MM.1S (cell line): ENCODE measurements around the gene HCLS1.
"Not testable (repeated sequence)": the region's sequence is repeated elsewhere in the genome, so short reads cannot be mapped to it uniquely, and the experiment has no call there.

Experiments
- DNase-seq: peaks from one replicate; pipeline ENCODE4 v3.0.0-alpha.2; 2015
- H2AFZ ChIP-seq: fragments of 300-600 bp; sonication (generic); 2 replicates; pipeline ENCODE4 v1.6.0; 2016; ENCODE audit warnings: antibody characterized with exemption, low read length
- H3F3A ChIP-seq: fragments of 300-600 bp; sonication (generic); 2 replicates; pipeline ENCODE4 v1.6.1; 2016; ENCODE audit warnings: mild to moderate bottlenecking, antibody characterized with exemption, low read length, moderate library complexity, mixed read lengths; ENCODE audit not compliant: insufficient read depth
- H3K27ac ChIP-seq: fragments of 300-600 bp; sonication (generic); 2 replicates; pipeline ENCODE4 v1.5.1; 2016; ENCODE audit warnings: mild to moderate bottlenecking, low read length
- H3K27me3 ChIP-seq: fragments of 300-600 bp; sonication (generic); replicated peaks from 2 replicates; pipeline ENCODE4 v1.6.0; 2016; ENCODE audit warnings: low read length; ENCODE audit not compliant: insufficient read depth
- H3K36me3 ChIP-seq: fragments of 300-600 bp; sonication (generic); replicated peaks from 2 replicates; pipeline ENCODE4 v1.6.1; 2016; ENCODE audit warnings: mild to moderate bottlenecking, low read length, mixed read lengths; ENCODE audit not compliant: insufficient read depth
- H3K4me1 ChIP-seq: fragments of 300-600 bp; sonication (generic); 2 replicates; pipeline ENCODE4 v1.6.1; 2016; ENCODE audit warnings: low read length, mixed read lengths
- H3K4me2 ChIP-seq: fragments of 300-600 bp; sonication (generic); 2 replicates; pipeline ENCODE4 v1.6.0; 2016; ENCODE audit warnings: low read depth, low read length
- H3K4me3 ChIP-seq: fragments of 300-600 bp; sonication (generic); 2 replicates; pipeline ENCODE4 v1.5.1; 2016; ENCODE audit warnings: low read length, mixed read lengths
- H3K79me2 ChIP-seq: fragments of 300-600 bp; sonication (generic); 2 replicates; pipeline ENCODE4 v1.6.1; 2016; ENCODE audit warnings: mixed run types, low read length, mixed read lengths
- H3K9ac ChIP-seq: fragments of 300-600 bp; sonication (generic); 2 replicates; pipeline ENCODE4 v1.6.1; 2016; ENCODE audit warnings: low read length, mixed read lengths
- H3K9me2 ChIP-seq: fragments of 300-600 bp; sonication (generic); replicated peaks from 2 replicates; pipeline ENCODE4 v1.6.1; 2016; ENCODE audit warnings: mild to moderate bottlenecking, low read length, mixed read lengths; ENCODE audit not compliant: insufficient read depth
- H3K9me3 ChIP-seq: fragments of 300-600 bp; sonication (generic); replicated peaks from 2 replicates; pipeline ENCODE4 v1.6.1; 2016; ENCODE audit warnings: mild to moderate bottlenecking, low read length, mixed read lengths; ENCODE audit not compliant: insufficient read depth
- H4K20me1 ChIP-seq: fragments of 300-600 bp; sonication (generic); 2 replicates; pipeline ENCODE4 v1.6.1; 2016; ENCODE audit warnings: mild to moderate bottlenecking, low read length, moderate library complexity, mixed read lengths; ENCODE audit not compliant: insufficient read depth
- EZH2 ChIP-seq: fragments of 300-600 bp; sonication (generic); optimal IDR thresholded peaks from 2 replicates; pipeline ENCODE3; 2017; ENCODE audit warnings: low read depth, mild to moderate bottlenecking, antibody characterized with exemption, low read length, mixed read lengths
- EZH2phosphoT487 ChIP-seq: fragments of 300-600 bp; sonication (generic); IDR thresholded peaks from 2 replicates; pipeline ENCODE4 v1.6.1; 2018; ENCODE audit warnings: antibody characterized with exemption, low read length
- TF ChIP-seq, protein P1 (sequence below): fragments of 300-600 bp; sonication (generic); IDR thresholded peaks from 2 replicates; pipeline ENCODE4 v1.5.1; 2016; ENCODE audit warnings: antibody characterized with exemption, low read length, mixed read lengths

Gene HCLS1

DNA sequence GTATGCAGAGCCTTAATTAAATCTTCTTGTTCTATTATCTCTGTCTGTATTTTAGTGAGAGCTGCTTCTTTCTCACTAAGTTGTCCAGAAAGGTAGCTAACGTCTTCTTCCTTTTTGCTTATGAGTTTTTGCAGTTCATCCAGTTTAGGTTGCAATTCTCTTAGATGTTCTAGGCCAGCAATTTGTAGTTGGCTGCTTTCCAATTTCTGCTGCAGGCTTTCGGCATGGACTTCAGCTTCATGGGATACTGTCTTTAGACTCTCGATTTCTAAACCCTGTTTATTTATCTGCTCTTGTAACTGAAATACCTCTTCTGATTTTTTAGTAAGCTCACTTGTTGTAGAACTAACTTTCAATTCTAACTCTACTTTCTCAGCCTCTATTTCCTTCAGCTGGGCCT, 35.5 kb upstream of the HCLS1 start:
- no peak overlapping the region for H3K4me2 ChIP-seq
- no peaks in the 10 kb centered on the region for H3K9me3 ChIP-seq
- H4K20me1 ChIP-seq = no peaks in the 10 kb centered on the region
- H3K9ac ChIP-seq = no peak overlapping the region
- no peaks in the 10 kb centered on the region for H3K27me3 ChIP-seq
- H3F3A ChIP-seq = peaks cover 12% of the 10 kb centered on the region
- H3K4me1 ChIP-seq = peaks cover 12% of the 10 kb centered on the region
- H2AFZ ChIP-seq = no peak overlapping the region
- H3K36me3 ChIP-seq = no peaks in the 10 kb centered on the region
- TF ChIP-seq EZH2phosphoT487 (no peak), EZH2 (no peak)
- TF ChIP-seq, protein P1, sequence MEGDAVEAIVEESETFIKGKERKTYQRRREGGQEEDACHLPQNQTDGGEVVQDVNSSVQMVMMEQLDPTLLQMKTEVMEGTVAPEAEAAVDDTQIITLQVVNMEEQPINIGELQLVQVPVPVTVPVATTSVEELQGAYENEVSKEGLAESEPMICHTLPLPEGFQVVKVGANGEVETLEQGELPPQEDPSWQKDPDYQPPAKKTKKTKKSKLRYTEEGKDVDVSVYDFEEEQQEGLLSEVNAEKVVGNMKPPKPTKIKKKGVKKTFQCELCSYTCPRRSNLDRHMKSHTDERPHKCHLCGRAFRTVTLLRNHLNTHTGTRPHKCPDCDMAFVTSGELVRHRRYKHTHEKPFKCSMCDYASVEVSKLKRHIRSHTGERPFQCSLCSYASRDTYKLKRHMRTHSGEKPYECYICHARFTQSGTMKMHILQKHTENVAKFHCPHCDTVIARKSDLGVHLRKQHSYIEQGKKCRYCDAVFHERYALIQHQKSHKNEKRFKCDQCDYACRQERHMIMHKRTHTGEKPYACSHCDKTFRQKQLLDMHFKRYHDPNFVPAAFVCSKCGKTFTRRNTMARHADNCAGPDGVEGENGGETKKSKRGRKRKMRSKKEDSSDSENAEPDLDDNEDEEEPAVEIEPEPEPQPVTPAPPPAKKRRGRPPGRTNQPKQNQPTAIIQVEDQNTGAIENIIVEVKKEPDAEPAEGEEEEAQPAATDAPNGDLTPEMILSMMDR = no peak
- no peaks in the 10 kb centered on the region for H3K9me2 ChIP-seq
- DNase-seq = no peak
- no peaks in the 10 kb centered on the region for H3K79me2 ChIP-seq
- H3K4me3 ChIP-seq = no peak overlapping the region
- H3K27ac ChIP-seq = no peak overlapping the region

DNA sequence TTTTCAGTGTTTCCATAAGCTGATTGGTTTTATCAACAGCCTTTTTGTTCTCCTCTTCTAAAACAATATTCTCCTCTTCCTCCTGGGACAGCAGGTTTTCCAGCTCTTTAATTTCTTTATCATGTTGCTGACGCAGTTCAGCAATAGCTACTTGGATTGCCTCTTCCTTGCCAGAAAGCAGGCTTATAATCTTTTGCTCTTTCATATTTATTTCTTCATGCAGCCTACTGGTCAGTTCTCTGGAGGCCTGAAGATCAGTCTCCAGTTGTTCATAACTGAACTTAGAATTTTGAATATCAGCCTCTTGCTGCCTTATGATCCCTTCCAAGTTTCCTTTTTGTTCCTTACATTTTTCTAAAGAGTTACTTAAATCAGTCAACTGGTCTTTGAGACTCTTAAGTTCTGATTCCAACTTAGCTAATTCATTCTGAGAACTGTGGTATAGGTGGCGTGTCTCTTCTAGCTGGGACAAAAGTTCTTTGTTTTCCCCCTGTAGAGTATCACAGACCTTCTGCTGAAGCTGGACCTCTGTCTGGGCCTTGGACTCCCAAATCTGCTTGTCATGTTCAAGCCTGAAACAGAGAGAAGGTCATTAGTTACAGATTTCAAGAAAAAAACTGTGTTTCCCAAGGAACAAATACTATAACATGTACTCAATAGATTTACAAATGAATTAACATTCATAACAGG, 31.5 kb upstream of the HCLS1 start:
- Histone ChIP-seq H3K79me2 (no peaks in the 10 kb centered on the region), H3K9me2 (no peaks in the 10 kb centered on the region), H3K27me3 (no peaks in the 10 kb centered on the region), H4K20me1 (no peaks in the 10 kb centered on the region), H3K4me3 (no peak overlapping the region), H3K9ac (no peak overlapping the region), H3K36me3 (no peaks in the 10 kb centered on the region), H3K27ac (peak overlapping the region; percentile 56; the same call in 1 of the 2 replicates), H3K4me2 (no peak overlapping the region; the same call in 1 of the 2 replicates), H2AFZ (no peak overlapping the region), H3K9me3 (no peaks in the 10 kb centered on the region), H3K4me1 (peaks cover 20% of the 10 kb centered on the region), H3F3A (peaks cover 19% of the 10 kb centered on the region)
- TF ChIP-seq EZH2 (no peak), EZH2phosphoT487 (no peak)
- TF ChIP-seq, protein P1 = no peak
- DNase-seq = no peak

DNA sequence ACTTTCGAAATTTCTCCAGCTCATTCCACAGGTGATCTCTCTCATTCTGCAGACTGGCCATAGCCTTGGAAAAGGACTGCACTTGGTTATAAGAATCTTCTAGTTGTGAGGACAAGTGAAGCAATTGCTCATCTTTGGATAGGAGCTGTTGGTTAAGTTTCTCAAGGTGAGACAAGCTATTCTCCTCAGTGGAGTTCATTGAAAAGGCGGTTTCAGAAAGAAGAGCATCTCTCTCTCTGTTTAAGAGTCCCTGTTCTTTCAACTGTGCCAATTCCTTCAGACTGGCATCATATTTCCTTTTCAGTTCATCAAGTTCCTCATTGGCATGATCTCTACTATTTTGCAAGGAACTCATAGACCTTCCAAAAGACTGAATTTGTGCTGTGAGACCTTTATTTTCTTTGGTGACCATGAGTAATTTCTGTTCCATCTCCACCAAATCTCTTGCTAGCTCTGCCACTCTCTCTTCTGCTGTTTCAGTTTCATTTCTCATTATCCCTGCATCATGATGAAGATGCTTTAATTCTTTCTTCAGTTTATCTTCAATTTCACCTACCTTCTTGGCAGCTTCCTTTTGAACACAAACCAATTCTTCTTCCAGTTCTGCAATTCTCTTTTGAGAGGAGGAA, 30.2 kb upstream of the HCLS1 start:
- Histone ChIP-seq H3K79me2 (no peaks in the 10 kb centered on the region), H3K9me2 (no peaks in the 10 kb centered on the region), H3K4me3 (no peak overlapping the region), H2AFZ (no peak overlapping the region), H3F3A (peaks cover 19% of the 10 kb centered on the region), H3K36me3 (no peaks in the 10 kb centered on the region), H3K4me2 (peak overlapping the region; percentile 14), H4K20me1 (no peaks in the 10 kb centered on the region), H3K4me1 (peaks cover 20% of the 10 kb centered on the region), H3K9me3 (no peaks in the 10 kb centered on the region), H3K9ac (no peak overlapping the region), H3K27me3 (no peaks in the 10 kb centered on the region), H3K27ac (peak overlapping the region; percentile 56; the same call in 1 of the 2 replicates)
- DNase-seq = peak; percentile 46
- no peak for TF ChIP-seq EZH2

DNA sequence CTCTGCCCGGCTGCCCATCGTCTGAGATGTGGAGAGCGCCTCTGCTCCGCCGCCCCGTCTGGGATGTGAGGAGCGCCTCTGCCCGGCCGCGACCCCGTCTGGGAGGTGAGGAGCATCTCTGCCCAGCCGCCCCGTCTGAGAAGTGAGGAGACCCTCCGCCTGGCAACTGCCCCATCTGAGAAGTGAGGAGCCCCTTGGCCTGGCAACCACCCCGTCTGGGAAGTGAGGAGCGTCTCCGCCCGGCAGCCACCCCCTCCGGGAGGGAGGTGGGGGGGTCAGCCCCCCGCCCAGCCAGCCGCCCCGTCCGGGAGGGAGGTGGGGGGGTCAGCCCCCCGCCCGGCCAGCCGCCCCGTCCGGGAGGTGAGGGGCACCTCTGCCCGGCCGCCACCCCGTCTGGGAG, 28.0 kb upstream of the HCLS1 start:
- H3F3A ChIP-seq = peaks cover 19% of the 10 kb centered on the region
- not testable (repeated sequence) for DNase-seq, H3K9me2 ChIP-seq, H3K27me3 ChIP-seq, H3K9ac ChIP-seq, H2AFZ ChIP-seq, H3K4me3 ChIP-seq, H3K27ac ChIP-seq, H3K9me3 ChIP-seq, H3K4me2 ChIP-seq, H4K20me1 ChIP-seq, H3K79me2 ChIP-seq, H3K36me3 ChIP-seq
- H3K4me1 ChIP-seq = peaks cover 20% of the 10 kb centered on the region
